Measurements from ENCODE around the gene APOC4.

The APOC4 gene

DNA sequence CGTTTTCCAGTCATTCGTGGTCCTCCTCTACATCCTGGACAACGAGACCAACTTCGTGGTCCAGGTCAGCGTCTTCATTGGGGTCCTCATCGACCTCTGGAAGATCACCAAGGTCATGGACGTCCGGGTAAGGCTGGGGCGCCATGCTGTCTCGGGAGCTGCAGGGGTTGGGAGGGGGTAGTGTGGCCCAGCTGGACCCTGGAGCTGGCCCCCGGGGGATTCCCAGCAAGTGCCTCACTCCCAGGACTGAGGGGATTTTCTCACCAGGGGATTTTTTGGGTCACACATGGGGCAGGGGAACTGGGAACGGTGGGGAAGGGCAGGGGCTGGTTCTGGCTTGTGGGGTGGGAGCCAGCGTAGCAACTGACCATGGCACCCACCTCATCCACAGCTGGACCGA lies 48.4 kb downstream of the APOC4 start:
- peaks cover 32% of the 10 kb centered on the region for H3K36me3 Mint-ChIP-seq (ENCODE audit: low read depth)
- TF ChIP-seq, protein P1, sequence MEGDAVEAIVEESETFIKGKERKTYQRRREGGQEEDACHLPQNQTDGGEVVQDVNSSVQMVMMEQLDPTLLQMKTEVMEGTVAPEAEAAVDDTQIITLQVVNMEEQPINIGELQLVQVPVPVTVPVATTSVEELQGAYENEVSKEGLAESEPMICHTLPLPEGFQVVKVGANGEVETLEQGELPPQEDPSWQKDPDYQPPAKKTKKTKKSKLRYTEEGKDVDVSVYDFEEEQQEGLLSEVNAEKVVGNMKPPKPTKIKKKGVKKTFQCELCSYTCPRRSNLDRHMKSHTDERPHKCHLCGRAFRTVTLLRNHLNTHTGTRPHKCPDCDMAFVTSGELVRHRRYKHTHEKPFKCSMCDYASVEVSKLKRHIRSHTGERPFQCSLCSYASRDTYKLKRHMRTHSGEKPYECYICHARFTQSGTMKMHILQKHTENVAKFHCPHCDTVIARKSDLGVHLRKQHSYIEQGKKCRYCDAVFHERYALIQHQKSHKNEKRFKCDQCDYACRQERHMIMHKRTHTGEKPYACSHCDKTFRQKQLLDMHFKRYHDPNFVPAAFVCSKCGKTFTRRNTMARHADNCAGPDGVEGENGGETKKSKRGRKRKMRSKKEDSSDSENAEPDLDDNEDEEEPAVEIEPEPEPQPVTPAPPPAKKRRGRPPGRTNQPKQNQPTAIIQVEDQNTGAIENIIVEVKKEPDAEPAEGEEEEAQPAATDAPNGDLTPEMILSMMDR (IDR thresholded peaks at IDR 0.05; ENCODE audit: unreplicated experiment in 3 of 3), result no peak
- no peaks in the 10 kb centered on the region for H3K9me3 Mint-ChIP-seq
- no peaks in the 10 kb centered on the region for H3K4me1 Mint-ChIP-seq
- H3K4me3 Mint-ChIP-seq, result no peak overlapping the region
- no peaks in the 10 kb centered on the region for H3K27me3 Mint-ChIP-seq (ENCODE audit: low read depth)
- no peak overlapping the region for H3K27ac Mint-ChIP-seq

GRCh38 chr19:44990966-44991365 lies 48.9 kb downstream of the APOC4 start:
- H3K27me3 Mint-ChIP-seq (ENCODE audit: low read depth), result no peaks in the 10 kb centered on the region
- H3K27ac Mint-ChIP-seq, result no peak overlapping the region
- H3K4me1 Mint-ChIP-seq, result no peaks in the 10 kb centered on the region
- no peak overlapping the region for H3K4me3 Mint-ChIP-seq
- TF ChIP-seq, protein P1 (IDR thresholded peaks at IDR 0.05; ENCODE audit: unreplicated experiment in 3 of 3), result no peak
- H3K36me3 Mint-ChIP-seq (ENCODE audit: low read depth), result peaks cover 28% of the 10 kb centered on the region
- no peaks in the 10 kb centered on the region for H3K9me3 Mint-ChIP-seq

DNA sequence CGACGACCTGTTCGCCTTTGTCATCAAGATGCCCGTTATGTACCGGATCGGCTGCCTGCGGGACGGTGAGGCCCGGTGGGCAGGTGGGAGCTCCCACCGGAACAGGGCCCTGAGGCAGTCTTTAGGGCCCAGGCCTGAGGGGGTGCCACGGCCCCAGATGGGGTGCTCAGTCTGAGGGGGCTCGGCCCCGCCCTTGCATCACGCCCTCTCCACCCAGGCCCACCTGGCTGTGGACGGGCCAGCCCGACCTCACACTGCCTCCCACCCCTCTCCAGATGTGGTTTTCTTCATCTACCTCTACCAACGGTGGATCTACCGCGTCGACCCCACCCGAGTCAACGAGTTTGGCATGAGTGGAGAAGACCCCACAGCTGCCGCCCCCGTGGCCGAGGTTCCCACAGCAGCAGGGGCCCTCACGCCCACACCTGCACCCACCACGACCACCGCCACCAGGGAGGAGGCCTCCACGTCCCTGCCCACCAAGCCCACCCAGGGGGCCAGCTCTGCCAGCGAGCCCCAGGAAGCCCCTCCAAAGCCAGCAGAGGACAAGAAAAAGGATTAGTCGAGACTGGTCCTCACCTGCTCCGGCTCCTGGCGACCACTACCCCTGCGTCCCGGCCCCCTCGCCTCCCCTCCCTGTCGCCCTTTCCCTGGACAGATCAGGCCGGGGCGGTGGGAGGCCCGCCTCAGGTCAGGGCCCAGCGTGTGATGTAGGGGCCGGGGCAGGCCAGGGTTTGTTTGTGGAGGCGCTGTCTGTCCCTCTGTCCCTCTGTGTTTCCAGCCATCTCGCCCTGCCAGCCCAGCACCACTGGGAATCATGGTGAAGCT lies 50.5 kb downstream of the APOC4 start:
- Mint-ChIP-seq H3K4me3 (no peak overlapping the region), H3K36me3 (ENCODE audit: low read depth) (peaks cover 22% of the 10 kb centered on the region), H3K4me1 (no peaks in the 10 kb centered on the region), H3K9me3 (no peaks in the 10 kb centered on the region), H3K27ac (no peak overlapping the region), H3K27me3 (ENCODE audit: low read depth) (no peaks in the 10 kb centered on the region)
- TF ChIP-seq, protein P1 (IDR thresholded peaks at IDR 0.05; ENCODE audit: unreplicated experiment in 3 of 3), result no peak

DNA sequence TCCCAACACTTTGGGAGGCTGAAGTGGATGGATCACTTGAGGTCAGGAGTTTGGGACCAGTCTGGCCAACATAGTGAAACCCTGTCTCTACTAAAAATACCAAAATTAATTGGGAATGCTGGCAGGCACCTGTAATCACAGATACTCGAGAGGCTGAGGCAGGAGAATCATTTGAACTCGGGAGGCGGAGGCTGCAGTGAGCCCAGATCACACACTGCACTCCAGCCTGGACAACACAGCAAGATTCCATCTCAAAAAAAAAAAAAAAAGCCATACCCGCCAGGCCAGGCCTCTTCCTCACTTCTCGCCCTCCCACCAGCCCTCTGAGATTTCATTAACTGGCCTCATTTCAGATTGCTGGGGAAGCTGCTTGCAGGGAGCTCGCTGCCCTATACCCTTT lies 51.5 kb downstream of the APOC4 start:
- TF ChIP-seq, protein P1 (IDR thresholded peaks at IDR 0.05; ENCODE audit: unreplicated experiment in 3 of 3), result no peak
- H3K36me3 Mint-ChIP-seq (ENCODE audit: low read depth), result peaks cover 18% of the 10 kb centered on the region
- no peak overlapping the region for H3K4me3 Mint-ChIP-seq
- no peaks in the 10 kb centered on the region for H3K9me3 Mint-ChIP-seq
- no peak overlapping the region for H3K27ac Mint-ChIP-seq
- H3K27me3 Mint-ChIP-seq (ENCODE audit: low read depth), result no peaks in the 10 kb centered on the region
- no peaks in the 10 kb centered on the region for H3K4me1 Mint-ChIP-seq

GRCh38 chr19:44993926-44994537 lies 52.0 kb downstream of the APOC4 start:
- H3K27ac Mint-ChIP-seq, result no peak overlapping the region
- H3K9me3 Mint-ChIP-seq, result no peaks in the 10 kb centered on the region
- no peaks in the 10 kb centered on the region for H3K4me1 Mint-ChIP-seq
- no peaks in the 10 kb centered on the region for H3K27me3 Mint-ChIP-seq (ENCODE audit: low read depth)
- H3K36me3 Mint-ChIP-seq (ENCODE audit: low read depth), result peaks cover 15% of the 10 kb centered on the region
- TF ChIP-seq, protein P1 (IDR thresholded peaks at IDR 0.05; ENCODE audit: unreplicated experiment in 3 of 3), result no peak
- H3K4me3 Mint-ChIP-seq, result no peak overlapping the region

Data from nephron (organoid).